GM18502 (cell line): ENCODE measurements around the gene ASPRV1.

ENCODE experiments used
- ATAC-seq: cut with Tn5 transposase; IDR thresholded peaks from one replicate; pipeline ENCODE4 v1.9.1; 2021; ENCODE audit warnings: mild to moderate bottlenecking; ENCODE audit not compliant: unreplicated experiment, poor library complexity

The ASPRV1 gene

DNA sequence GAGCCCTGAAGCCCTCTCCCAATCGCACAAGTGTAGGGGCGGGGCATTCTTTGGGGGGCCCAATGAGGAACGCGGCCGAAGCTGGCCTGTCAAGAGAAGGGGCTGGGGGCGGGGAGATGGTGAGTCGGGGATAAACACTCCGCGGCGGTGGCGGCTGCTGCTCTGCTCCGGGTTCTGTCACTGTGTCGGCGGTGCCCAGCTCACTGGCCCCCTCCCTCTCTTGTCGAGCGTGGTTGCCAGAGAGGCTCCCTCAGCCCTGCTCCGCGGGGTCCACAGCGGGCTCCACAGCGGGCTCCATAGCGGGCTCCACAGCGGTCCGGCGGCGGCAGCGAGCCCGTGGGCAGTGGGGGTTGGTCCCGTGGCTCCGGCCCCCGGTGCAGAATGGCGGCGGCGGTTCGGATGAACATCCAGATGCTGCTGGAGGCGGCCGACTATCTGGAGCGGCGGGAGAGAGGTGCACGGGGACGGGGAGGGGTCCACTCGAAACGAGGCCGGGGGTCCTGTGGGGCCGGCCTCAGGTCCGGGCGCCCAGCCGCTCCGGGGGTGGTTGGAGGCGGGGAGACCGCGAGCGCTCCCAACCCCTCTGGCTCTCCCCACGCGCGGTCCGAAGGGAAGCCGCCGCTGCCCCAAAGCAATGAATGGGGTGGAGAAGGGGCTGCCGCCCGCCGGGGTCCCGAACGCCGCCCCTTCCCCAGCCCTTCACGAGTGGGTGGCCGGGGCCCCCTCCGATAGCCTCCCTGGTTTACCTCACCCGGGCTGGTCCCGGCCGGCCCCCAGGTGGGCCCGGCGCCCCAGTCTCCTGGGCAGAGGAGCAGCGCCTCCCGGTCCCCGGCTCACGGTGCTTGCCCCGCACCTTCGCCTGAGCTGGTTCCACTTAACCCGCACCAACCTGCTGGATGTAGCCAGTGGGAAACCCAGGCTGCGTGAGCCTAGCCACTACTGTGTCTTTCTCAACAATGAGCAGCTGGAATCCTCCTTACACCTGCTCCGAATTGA lies 46.2 kb downstream of the ASPRV1 start, which contains the start of gene MXD1:
Gene MXD1, plus strand, starts transcription at position 160 of the 996 bp plus-strand sequence. Its CDS starts 222 bp downstream, at position 382.
- no peak for ATAC-seq

- ATAC-seq: peak; percentile 88
Measured at GRCh38 chr2:69914164-69914949, 47.1 kb downstream of the ASPRV1 start.

- ATAC-seq: no peak
Measured at GRCh38 chr2:69911985-69912563, 49.4 kb downstream of the ASPRV1 start.
